Liver (tissue), 3 donors: ENCODE data around the gene SORCS2.

Source experiments
- CTCF ChIP-seq: fragments of 150-350 bp; IDR thresholded peaks from 2 replicates; pipeline ENCODE4 v1.5.1; 2017; ENCODE audit warnings: improper control_type of control experiment, low read depth, low read length; ENCODE audit not compliant: missing input control
- EGR1 ChIP-seq, 2 donors: IDR thresholded peaks; 2 replicates each; pipeline ENCODE4 v1.6.1; 2016 to 2018; ENCODE audit warnings: antibody characterized with exemption in 2 of 2, low read depth in 2 of 2
- JUND ChIP-seq, 2 donors: IDR thresholded peaks; 2 replicates each; pipeline ENCODE4 v1.6.1; 2016; ENCODE audit warnings: antibody characterized with exemption in 2 of 2
- RAD21 ChIP-seq, 2 donors: IDR thresholded peaks; 2 replicates each; pipeline ENCODE4 v1.6.1; 2016; ENCODE audit warnings: antibody characterized with exemption in 2 of 2, mild to moderate bottlenecking in 2 of 2
- RXRA ChIP-seq, 2 donors: IDR thresholded peaks; 2 replicates each; pipeline ENCODE4 v1.6.1; 2017 to 2018; ENCODE audit warnings: antibody characterized with exemption in 2 of 2, mild to moderate bottlenecking in 1 of 2
- TAF1 ChIP-seq: conservative IDR thresholded peaks from 2 replicates; pipeline ENCODE4 v1.6.1; 2016; ENCODE audit warnings: antibody characterized with exemption, mild to moderate bottlenecking
- YY1 ChIP-seq: IDR thresholded peaks from 2 replicates; pipeline ENCODE4 v1.6.1; 2016; ENCODE audit warnings: antibody characterized with exemption, mild to moderate bottlenecking
- TF ChIP-seq, protein P1 (sequence below): IDR thresholded peaks from 2 replicates; pipeline ENCODE4 v1.6.1; 2016; ENCODE audit warnings: antibody characterized with exemption, mild to moderate bottlenecking
- TF ChIP-seq, protein P2 (sequence below): IDR thresholded peaks from 2 replicates; pipeline ENCODE4 v1.6.1; 2016; ENCODE audit warnings: antibody characterized with exemption
- donor health status: healthy.
- donor health status: healthy.

- TF ChIP-seq, protein P1, sequence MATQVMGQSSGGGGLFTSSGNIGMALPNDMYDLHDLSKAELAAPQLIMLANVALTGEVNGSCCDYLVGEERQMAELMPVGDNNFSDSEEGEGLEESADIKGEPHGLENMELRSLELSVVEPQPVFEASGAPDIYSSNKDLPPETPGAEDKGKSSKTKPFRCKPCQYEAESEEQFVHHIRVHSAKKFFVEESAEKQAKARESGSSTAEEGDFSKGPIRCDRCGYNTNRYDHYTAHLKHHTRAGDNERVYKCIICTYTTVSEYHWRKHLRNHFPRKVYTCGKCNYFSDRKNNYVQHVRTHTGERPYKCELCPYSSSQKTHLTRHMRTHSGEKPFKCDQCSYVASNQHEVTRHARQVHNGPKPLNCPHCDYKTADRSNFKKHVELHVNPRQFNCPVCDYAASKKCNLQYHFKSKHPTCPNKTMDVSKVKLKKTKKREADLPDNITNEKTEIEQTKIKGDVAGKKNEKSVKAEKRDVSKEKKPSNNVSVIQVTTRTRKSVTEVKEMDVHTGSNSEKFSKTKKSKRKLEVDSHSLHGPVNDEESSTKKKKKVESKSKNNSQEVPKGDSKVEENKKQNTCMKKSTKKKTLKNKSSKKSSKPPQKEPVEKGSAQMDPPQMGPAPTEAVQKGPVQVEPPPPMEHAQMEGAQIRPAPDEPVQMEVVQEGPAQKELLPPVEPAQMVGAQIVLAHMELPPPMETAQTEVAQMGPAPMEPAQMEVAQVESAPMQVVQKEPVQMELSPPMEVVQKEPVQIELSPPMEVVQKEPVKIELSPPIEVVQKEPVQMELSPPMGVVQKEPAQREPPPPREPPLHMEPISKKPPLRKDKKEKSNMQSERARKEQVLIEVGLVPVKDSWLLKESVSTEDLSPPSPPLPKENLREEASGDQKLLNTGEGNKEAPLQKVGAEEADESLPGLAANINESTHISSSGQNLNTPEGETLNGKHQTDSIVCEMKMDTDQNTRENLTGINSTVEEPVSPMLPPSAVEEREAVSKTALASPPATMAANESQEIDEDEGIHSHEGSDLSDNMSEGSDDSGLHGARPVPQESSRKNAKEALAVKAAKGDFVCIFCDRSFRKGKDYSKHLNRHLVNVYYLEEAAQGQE: no peak
- TF ChIP-seq RAD21 (IDR thresholded peaks at IDR 0.05) (no peak), CTCF (no peak), TAF1 (no peak), JUND (IDR thresholded peaks at IDR 0.05) (no peak), RXRA (IDR thresholded peaks at IDR 0.05) (no peak), EGR1 (IDR thresholded peaks at IDR 0.05; ENCODE audit: low read depth in 2 of 2) (no peak), YY1 (no peak)
- TF ChIP-seq, protein P2, sequence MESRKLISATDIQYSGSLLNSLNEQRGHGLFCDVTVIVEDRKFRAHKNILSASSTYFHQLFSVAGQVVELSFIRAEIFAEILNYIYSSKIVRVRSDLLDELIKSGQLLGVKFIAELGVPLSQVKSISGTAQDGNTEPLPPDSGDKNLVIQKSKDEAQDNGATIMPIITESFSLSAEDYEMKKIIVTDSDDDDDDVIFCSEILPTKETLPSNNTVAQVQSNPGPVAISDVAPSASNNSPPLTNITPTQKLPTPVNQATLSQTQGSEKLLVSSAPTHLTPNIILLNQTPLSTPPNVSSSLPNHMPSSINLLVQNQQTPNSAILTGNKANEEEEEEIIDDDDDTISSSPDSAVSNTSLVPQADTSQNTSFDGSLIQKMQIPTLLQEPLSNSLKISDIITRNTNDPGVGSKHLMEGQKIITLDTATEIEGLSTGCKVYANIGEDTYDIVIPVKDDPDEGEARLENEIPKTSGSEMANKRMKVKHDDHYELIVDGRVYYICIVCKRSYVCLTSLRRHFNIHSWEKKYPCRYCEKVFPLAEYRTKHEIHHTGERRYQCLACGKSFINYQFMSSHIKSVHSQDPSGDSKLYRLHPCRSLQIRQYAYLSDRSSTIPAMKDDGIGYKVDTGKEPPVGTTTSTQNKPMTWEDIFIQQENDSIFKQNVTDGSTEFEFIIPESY: no peak
These were observed 517.1 kb downstream of the SORCS2 start for GRCh38 chr4:7709431-7709830.
